SK-N-SH treated with all-trans-retinoic acid at 6 μM for 48 hours (cell line): ENCODE results near the gene ANK3.

ENCODE experiments used
- ATAC-seq: fragments of 200-7000 bp; cut with Tn5 transposase; 3 replicates; pipeline ENCODE4 v1.9.1; 2020; ENCODE audit warnings: mild to moderate bottlenecking, moderate library complexity
- ARNTL ChIP-seq: fragments of 450-650 bp; formaldehyde crosslinking; IDR thresholded peaks from 2 replicates; pipeline ENCODE4 v1.5.0; 2020; ENCODE audit warnings: low read depth, mild to moderate bottlenecking, moderate library complexity, borderline replicate concordance
- BACH2 ChIP-seq: fragments of 250-450 bp; sonication (Bioruptor Pico); IDR thresholded peaks from 2 replicates; pipeline ENCODE4 v1.9.0; 2021; ENCODE audit warnings: mild to moderate bottlenecking, borderline replicate concordance
- CSRNP3 ChIP-seq: fragments of 250-450 bp; sonication (Bioruptor Pico); IDR thresholded peaks from 2 replicates; pipeline ENCODE4 v1.5.1; 2021; ENCODE audit warnings: mild to moderate bottlenecking, moderate library complexity
- ESRRG ChIP-seq: fragments of 250-450 bp; sonication (Bioruptor Pico); IDR thresholded peaks from 2 replicates; pipeline ENCODE4 v1.6.1; 2021; ENCODE audit warnings: mild to moderate bottlenecking
- GLIS3 ChIP-seq: fragments of 250-450 bp; sonication (Bioruptor Pico); IDR thresholded peaks from 2 replicates; pipeline ENCODE4 v1.5.0; 2020; ENCODE audit warnings: mild to moderate bottlenecking, moderate library complexity
- ISL1 ChIP-seq: fragments of 250-450 bp; sonication (Bioruptor Pico); IDR thresholded peaks from 2 replicates; pipeline ENCODE4 v2.1.2; 2022; ENCODE audit warnings: mild to moderate bottlenecking, moderate library complexity
- OSR1 ChIP-seq: fragments of 250-450 bp; sonication (Bioruptor Pico); IDR thresholded peaks from 2 replicates; pipeline ENCODE4 v1.8.0; 2022; ENCODE audit warnings: moderate library complexity, mild to moderate bottlenecking, inconsistent platforms
- PATZ1 ChIP-seq: fragments of 250-450 bp; sonication (Bioruptor Pico); IDR thresholded peaks from 2 replicates; pipeline ENCODE4 v1.8.0; 2020; ENCODE audit warnings: mild to moderate bottlenecking, moderate library complexity, borderline replicate concordance
- PPARA ChIP-seq: fragments of 250-450 bp; sonication (Bioruptor Pico); IDR thresholded peaks from 2 replicates; pipeline ENCODE4 v1.5.0; 2020; ENCODE audit warnings: mild to moderate bottlenecking, borderline replicate concordance
- RARB ChIP-seq: fragments of 250-450 bp; sonication (Bioruptor Pico); IDR thresholded peaks from 2 replicates; pipeline ENCODE4 v1.8.0; 2021; ENCODE audit warnings: mild to moderate bottlenecking, moderate library complexity
- SNAI2 ChIP-seq: fragments of 250-450 bp; sonication (Bioruptor Pico); IDR thresholded peaks from 2 replicates; pipeline ENCODE4 v1.5.0; 2020; ENCODE audit warnings: mild to moderate bottlenecking, moderate library complexity
- TCF4 ChIP-seq: fragments of 250-450 bp; sonication (Bioruptor Pico); IDR thresholded peaks from 2 replicates; pipeline ENCODE4 v1.8.0; 2021; ENCODE audit warnings: mild to moderate bottlenecking, moderate library complexity, borderline replicate concordance
- TOX ChIP-seq: fragments of 250-450 bp; sonication (Bioruptor Pico); IDR thresholded peaks from 2 replicates; pipeline ENCODE4 v1.8.0; 2021; ENCODE audit warnings: mild to moderate bottlenecking, moderate library complexity, borderline replicate concordance
- TSHZ2 ChIP-seq: fragments of 250-450 bp; sonication (Bioruptor Pico); IDR thresholded peaks from 2 replicates; pipeline ENCODE4 v1.5.0; 2020; ENCODE audit warnings: mild to moderate bottlenecking, moderate library complexity
- ZC3H10 ChIP-seq: fragments of 250-450 bp; sonication (Bioruptor Pico); IDR thresholded peaks from 2 replicates; pipeline ENCODE4 v1.5.1; 2021; ENCODE audit warnings: mild to moderate bottlenecking, moderate library complexity
- ZFP3 ChIP-seq: fragments of 250-450 bp; sonication (Bioruptor Pico); IDR thresholded peaks from 2 replicates; pipeline ENCODE4 v1.5.0; 2020; ENCODE audit warnings: mild to moderate bottlenecking, moderate library complexity
- ZFP30 ChIP-seq: fragments of 450-650 bp; formaldehyde crosslinking; IDR thresholded peaks from 2 replicates; pipeline ENCODE4 v1.5.0; 2022; ENCODE audit warnings: mild to moderate bottlenecking, moderate library complexity
- ZNF565 ChIP-seq: fragments of 450-650 bp; formaldehyde crosslinking; conservative IDR thresholded peaks from 2 replicates; pipeline ENCODE4 v1.5.0; 2020; ENCODE audit warnings: low read depth, mild to moderate bottlenecking, moderate library complexity
- ZNF70 ChIP-seq: fragments of 450-650 bp; formaldehyde crosslinking; IDR thresholded peaks from 2 replicates; pipeline ENCODE4 v1.5.0; 2020; ENCODE audit warnings: mild to moderate bottlenecking, moderate library complexity
- ZNF8 ChIP-seq: fragments of 450-650 bp; formaldehyde crosslinking; IDR thresholded peaks from 2 replicates; pipeline ENCODE4 v1.5.0; 2020; ENCODE audit warnings: mild to moderate bottlenecking, moderate library complexity
- TF ChIP-seq, protein P1 (sequence below): fragments of 250-450 bp; sonication (Bioruptor Pico); IDR thresholded peaks from 2 replicates; pipeline ENCODE4 v1.8.0; 2021; ENCODE audit warnings: low read depth, mild to moderate bottlenecking, moderate library complexity, borderline replicate concordance

ANK3 gene

DNA sequence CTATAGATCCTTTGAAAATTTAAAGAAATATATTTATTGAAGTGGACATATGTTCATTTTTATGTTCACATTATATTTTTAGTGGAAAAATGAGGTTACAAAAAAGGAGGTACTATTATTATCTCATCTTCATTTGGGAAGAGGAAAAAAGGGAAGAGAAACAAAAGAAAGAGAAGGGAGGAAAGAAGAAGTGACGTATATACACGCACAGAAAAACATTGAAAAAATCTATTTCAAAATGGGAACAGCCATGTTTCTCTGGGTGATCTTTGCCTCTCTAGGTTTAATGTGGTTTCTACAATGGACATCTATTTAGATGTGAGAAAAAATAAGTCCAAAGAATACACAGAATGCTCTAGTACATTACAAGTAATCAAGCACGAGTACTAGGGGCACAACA, 14.8 kb downstream of the ANK3 start:
- ATAC-seq: no peak
- TF ChIP-seq, protein P1, sequence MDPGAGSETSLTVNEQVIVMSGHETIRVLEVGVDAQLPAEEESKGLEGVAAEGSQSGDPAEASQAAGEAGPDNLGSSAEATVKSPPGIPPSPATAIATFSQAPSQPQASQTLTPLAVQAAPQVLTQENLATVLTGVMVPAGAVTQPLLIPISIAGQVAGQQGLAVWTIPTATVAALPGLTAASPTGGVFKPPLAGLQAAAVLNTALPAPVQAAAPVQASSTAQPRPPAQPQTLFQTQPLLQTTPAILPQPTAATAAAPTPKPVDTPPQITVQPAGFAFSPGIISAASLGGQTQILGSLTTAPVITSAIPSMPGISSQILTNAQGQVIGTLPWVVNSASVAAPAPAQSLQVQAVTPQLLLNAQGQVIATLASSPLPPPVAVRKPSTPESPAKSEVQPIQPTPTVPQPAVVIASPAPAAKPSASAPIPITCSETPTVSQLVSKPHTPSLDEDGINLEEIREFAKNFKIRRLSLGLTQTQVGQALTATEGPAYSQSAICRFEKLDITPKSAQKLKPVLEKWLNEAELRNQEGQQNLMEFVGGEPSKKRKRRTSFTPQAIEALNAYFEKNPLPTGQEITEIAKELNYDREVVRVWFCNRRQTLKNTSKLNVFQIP: no peak
- TF ChIP-seq ZNF70 (CRISPR knock-in tag) (no peak), OSR1 (no peak), ZFP30 (CRISPR knock-in tag) (no peak), SNAI2 (no peak)

DNA sequence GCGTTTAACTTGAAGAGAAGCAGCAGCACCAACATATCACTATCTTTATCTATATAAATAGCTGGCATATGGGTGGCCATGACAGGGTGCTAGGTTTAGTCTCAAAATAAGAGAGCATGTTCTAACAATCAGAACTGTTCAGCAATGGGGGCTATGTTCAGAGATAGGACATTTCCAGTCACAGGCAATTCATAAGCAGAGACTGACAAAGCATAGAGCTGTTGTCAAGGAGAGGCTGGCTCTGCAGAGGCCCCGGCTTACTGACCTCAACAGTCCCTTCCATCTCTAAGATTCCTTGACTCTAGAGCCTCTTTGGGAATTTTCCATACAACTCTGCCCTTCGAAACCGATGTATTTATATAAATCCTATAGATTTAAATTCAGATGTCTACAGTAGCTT, 17.2 kb downstream of the ANK3 start:
- TF ChIP-seq ARNTL: no peak
- no peak for TF ChIP-seq ZFP30 (CRISPR knock-in tag)
- TF ChIP-seq ZNF565: no peak
- TF ChIP-seq ISL1 (CRISPR knock-in tag): no peak
- no peak for TF ChIP-seq ZNF8 (CRISPR knock-in tag)
- TF ChIP-seq BACH2 (CRISPR knock-in tag): no peak
- no peak for TF ChIP-seq ZNF70 (CRISPR knock-in tag)
- TF ChIP-seq, protein P1: no peak
- no peak for TF ChIP-seq SNAI2
- TF ChIP-seq PPARA: no peak
- no peak for TF ChIP-seq ESRRG
- TF ChIP-seq PATZ1: no peak
- TF ChIP-seq, all 23 proteins: peak for 0

DNA sequence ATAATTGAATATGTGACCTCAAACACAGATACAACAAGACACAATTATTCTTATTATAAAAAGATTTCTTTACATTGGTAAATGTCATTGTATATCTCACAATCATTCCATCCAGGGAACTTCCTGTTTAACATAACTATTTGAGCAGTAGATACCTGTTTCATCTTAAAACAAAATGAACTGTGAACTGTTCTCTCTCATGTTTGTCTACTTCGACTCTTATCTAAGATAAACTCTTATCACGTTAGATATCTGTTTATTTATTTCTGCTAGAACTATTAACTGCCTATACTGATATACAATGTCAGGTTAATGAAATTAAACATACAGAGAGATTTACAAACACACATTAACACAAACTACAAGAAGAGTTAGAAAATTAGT, 20.1 kb downstream of the ANK3 start:
- no peak for ATAC-seq
- TF ChIP-seq PPARA (no peak), CSRNP3 (no peak), ESRRG (no peak), TSHZ2 (CRISPR knock-in tag) (no peak), GLIS3 (CRISPR knock-in tag) (no peak), OSR1 (no peak), ZFP3 (CRISPR knock-in tag) (no peak), RARB (CRISPR knock-in tag) (no peak), ZC3H10 (CRISPR knock-in tag) (no peak), ZFP30 (CRISPR knock-in tag) (no peak), ZNF565 (no peak), ZNF8 (CRISPR knock-in tag) (no peak), TCF4 (CRISPR knock-in tag) (no peak), TOX (no peak), ZNF70 (CRISPR knock-in tag) (no peak), SNAI2 (no peak)
- TF ChIP-seq, protein P1: no peak

More for the DNA sequence above, 17.2 kb downstream of the ANK3 start:
- no peak for ATAC-seq
